CD4-positive, alpha-beta T cell treated with Interleukin-10 for 1 hour (primary cell): Measurements from ENCODE around the gene INAFM2.

Source experiments
- DNase-seq: peaks from one replicate; pipeline ENCODE4 v3.0.0-alpha.2; 2020

Gene INAFM2

GRCh38 chr15:40289140-40289775, 34.2 kb upstream of the INAFM2 start:
- DNase-seq: no peak

- DNase-seq: no peak
Measured at GRCh38 chr15:40290545-40290917, 33.0 kb upstream of the INAFM2 start.

GRCh38 chr15:40290918-40291574, 32.4 kb upstream of the INAFM2 start:
- no peak for DNase-seq

- no peak for DNase-seq
Measured at GRCh38 chr15:40292246-40292645, 31.2 kb upstream of the INAFM2 start.

GRCh38 chr15:40293006-40293405, 30.5 kb upstream of the INAFM2 start:
- no peak for DNase-seq

GRCh38 chr15:40293905-40294895, 29.3 kb upstream of the INAFM2 start:
- no peak for DNase-seq

- no peak for DNase-seq
Measured at GRCh38 chr15:40295297-40295696, 28.2 kb upstream of the INAFM2 start.

GRCh38 chr15:40295877-40296560, 27.5 kb upstream of the INAFM2 start:
- DNase-seq: no peak

- DNase-seq: no peak
Measured at GRCh38 chr15:40296561-40297230, 26.8 kb upstream of the INAFM2 start.

GRCh38 chr15:40297356-40297755, 26.1 kb upstream of the INAFM2 start:
- no peak for DNase-seq

- no peak for DNase-seq
Measured at GRCh38 chr15:40298216-40298935, 25.1 kb upstream of the INAFM2 start.

- no peak for DNase-seq
Measured at GRCh38 chr15:40300367-40300766, 23.1 kb upstream of the INAFM2 start.

- no peak for DNase-seq
Measured at GRCh38 chr15:40300771-40301170, 22.7 kb upstream of the INAFM2 start.

GRCh38 chr15:40301467-40302179, 21.9 kb upstream of the INAFM2 start:
- DNase-seq: no peak

- no peak for DNase-seq
Measured at GRCh38 chr15:40302288-40302886, 21.1 kb upstream of the INAFM2 start.

- DNase-seq: no peak
Measured at GRCh38 chr15:40302981-40303380, 20.5 kb upstream of the INAFM2 start.

- no peak for DNase-seq
Measured at GRCh38 chr15:40303576-40303975, 19.9 kb upstream of the INAFM2 start.

GRCh38 chr15:40305281-40305680, 18.2 kb upstream of the INAFM2 start:
- no peak for DNase-seq

GRCh38 chr15:40306371-40306770, 17.1 kb upstream of the INAFM2 start:
- DNase-seq: no peak

- no peak for DNase-seq
Measured at GRCh38 chr15:40306908-40307307, 16.6 kb upstream of the INAFM2 start.
